DND-41 (cell line): ENCODE results near the gene OPTN.

Source experiments
- CTCF ChIP-seq: IDR thresholded peaks from 2 replicates; pipeline ENCODE4 v1.5.1; 2012; ENCODE audit warnings: borderline replicate concordance, low read length, moderate library complexity, mild to moderate bottlenecking; ENCODE audit not compliant: poor library complexity, severe bottlenecking; ENCODE audit errors: extremely low read depth
- EZH2 ChIP-seq: IDR thresholded peaks from 3 replicates; pipeline ENCODE4 v1.6.1; 2012; ENCODE audit warnings: borderline replicate concordance, low read depth, mild to moderate bottlenecking, moderate library complexity, low read length, inconsistent platforms; ENCODE audit not compliant: severe bottlenecking

DNA sequence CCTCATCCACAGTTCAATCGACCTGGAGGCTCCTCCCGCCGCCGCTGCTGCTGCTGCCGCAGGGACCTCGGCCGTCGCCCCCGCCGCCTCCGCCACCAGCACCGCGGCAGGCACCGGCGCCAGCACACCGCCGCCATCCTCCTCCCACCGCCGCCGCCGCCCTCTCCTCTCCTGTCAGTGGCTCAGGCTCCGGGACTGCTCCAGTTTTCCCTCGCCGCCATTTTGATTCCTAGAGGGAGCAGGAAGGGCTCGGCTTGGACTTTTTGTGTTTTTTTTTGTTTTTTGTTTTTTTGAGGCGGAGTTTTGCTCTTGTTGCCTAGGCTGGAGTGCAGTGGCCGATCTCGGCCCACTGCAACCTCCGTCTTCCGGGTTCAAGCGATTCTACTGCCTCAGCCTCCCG lies 58.4 kb downstream of the OPTN start:
- TF ChIP-seq EZH2 (no peak), CTCF (no peak)
